Stimulated activated CD4-positive, alpha-beta T cell treated with anti-CD3 and anti-CD28 coated beads, Interleukin-2, amount 100 ng/mL, for 4 hours (primary cell): ENCODE measurements around the gene IL32.
"Not testable (repeated sequence)": the region's sequence is repeated elsewhere in the genome, so short reads cannot be mapped to it uniquely, and the experiment has no call there.

Experiments used
- DNase-seq: peaks from one replicate; pipeline ENCODE4 v3.0.0-alpha.2; 2020; ENCODE audit warnings: low read depth

Gene IL32

GRCh38 chr16:3071655-3072054, 6.2 kb downstream of the IL32 start:
- DNase-seq: no peak

- DNase-seq: not testable (repeated sequence)
Observed at GRCh38 chr16:3072148-3072547, 6.7 kb downstream of the IL32 start.

DNA sequence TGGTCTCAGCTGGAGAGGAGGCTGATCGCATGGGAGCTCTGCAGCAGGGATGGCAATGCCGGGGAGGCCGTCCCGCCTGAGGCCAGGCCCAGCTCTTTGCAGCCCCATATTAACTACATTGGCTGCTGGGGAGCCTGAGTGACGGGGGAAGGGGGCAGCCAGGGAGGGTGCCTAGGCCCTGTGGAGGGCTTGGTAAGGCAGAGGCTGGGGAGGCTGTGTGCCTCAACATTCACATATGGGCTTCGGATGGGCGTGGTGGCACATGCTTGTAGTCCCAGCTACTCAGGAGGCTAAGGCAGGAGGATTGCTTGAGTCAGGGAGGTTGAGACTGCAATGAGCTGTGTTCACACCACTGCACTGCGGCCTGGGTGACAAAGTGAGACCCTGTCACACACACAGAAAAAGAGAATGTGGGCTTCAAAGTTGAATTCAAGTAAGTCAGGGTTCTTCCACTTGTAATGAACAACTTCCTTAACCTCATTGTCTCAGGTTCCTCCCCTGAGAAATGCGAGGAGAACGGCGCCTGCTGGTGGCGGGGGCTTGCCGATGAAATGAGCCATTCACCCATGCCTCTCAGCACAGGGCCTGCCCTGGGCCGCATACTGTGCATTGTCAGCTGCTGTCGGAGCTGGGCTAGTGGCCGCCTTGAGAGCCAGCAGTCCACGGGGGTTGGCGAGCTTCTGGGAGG, 7.3 kb downstream of the IL32 start:
- not testable (repeated sequence) for DNase-seq

GRCh38 chr16:3073448-3073847, 8.0 kb downstream of the IL32 start:
- no peak for DNase-seq

- no peak for DNase-seq
Observed at GRCh38 chr16:3074860-3075522, 9.6 kb downstream of the IL32 start.

GRCh38 chr16:3075523-3075915, 10.1 kb downstream of the IL32 start:
- no peak for DNase-seq

- not testable (repeated sequence) for DNase-seq
Observed at GRCh38 chr16:3075946-3076345, 10.5 kb downstream of the IL32 start.

DNA sequence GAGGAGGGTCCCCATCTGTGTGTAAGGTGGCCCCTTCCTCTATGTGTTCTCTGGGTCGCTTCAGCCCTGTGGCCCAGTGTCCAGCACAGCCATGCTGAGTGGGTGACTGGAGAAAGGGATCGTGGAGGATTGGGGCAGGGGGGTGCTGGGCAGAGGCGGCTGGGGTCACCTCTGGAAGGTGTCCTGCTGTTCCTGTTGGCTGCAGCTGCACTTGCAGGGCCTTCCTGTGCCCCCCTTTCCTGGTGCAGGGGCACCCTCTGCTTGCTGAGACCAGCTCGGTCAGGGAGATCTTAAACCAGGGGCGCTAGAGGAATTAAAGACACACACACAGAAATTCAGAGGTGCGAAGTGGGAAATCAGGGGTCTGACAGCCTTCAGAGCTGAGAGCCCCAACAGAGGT, 11.1 kb downstream of the IL32 start:
- DNase-seq: no peak

GRCh38 chr16:3080024-3080423, 14.6 kb downstream of the IL32 start:
- DNase-seq: no peak

DNA sequence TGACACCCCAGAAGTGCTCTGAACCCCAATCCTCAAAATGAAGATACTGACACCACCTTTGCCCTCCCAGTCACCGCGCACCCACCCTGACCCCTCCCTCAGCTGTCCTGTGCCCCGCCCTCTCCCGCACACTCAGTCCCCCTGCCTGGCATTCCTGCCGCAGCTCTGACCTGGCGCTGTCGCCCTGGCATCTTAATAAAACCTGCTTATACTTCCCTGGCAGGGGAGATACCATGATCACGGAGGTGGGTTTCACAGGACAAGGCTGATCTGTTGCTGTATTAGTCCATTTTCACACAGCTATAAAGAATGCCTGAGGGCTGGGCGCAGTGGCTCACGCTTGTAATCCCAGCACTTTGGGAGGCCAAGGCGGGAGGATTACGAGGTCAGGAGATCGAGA, 16.5 kb downstream of the IL32 start:
- DNase-seq: not testable (repeated sequence)

DNA sequence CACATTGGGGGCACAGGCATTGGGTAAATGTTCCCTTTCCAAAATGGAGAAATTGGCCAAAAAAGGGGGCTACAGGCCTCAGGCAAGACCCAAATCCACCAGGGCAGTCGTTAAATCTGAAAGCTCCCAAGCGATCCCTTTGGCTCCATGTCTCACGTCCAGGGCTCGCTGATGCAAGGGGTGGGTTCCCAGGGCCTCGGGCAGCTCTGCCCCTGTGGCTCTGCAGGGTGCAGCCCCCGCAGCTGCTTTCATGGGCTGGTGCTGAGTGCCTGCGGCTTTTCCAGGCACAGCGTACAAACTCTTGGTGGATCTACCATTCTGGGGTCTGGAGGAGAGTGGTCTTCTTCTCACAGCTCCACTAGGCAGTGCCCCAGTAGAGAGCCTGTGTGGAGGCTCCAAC, 18.0 kb downstream of the IL32 start:
- not testable (repeated sequence) for DNase-seq

GRCh38 chr16:3084491-3084890, 19.1 kb downstream of the IL32 start:
- DNase-seq: no peak

- no peak for DNase-seq
Observed at GRCh38 chr16:3084969-3085670, 19.7 kb downstream of the IL32 start.

GRCh38 chr16:3085868-3086595, 20.6 kb downstream of the IL32 start:
- no peak for DNase-seq

- no peak for DNase-seq
Observed at GRCh38 chr16:3086596-3087242, 21.3 kb downstream of the IL32 start.

DNA sequence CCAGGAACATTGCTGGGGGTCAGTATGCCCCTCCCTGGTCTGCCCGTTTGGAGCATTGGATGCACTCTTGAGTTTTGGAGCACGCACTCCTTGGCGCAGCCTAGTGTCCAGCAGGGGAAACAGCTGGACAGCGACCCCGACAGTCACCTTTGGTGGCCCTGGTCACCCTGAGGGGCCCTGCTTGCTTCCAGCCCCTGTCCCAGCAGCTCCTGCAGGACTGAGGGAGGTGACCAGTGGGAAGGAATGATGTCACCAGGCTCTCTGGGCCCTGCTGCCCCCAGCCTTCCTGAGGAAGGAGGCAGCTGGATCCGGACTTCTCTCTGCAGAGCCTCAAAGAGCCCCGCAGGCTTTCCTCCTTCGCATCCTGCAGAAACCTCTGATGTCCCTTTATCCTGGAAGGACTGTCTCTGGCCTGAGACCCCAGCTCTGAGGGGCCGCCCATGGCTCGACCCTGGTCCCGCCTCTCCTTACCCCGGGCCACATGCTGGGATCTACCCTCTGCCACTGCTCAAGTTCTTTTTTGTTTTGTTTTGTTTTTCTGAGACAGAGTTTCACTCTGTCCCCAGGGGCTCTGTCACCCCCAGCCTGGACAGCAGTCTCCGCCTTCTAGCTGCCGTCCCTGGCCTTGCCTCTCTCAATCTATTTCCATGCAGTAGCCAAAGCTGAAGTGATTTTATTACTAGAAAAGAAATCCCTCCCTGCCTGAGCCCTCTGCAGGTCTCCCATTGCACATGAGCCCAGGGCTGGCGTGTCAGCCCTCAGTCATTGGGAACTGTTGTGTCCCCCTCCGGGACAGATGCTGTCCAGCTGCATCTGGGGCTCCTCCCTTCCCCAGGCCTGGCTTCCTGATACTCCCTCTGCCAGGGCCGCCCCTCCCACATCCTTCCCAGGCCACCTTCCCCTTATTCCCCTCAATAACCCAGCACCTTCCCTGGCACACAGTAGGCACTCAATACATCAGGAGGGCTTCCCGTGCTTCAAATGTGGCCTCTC, 22.1 kb downstream of the IL32 start:
- no peak for DNase-seq

- no peak for DNase-seq
Observed at GRCh38 chr16:3088450-3088849, 23.0 kb downstream of the IL32 start.

DNA sequence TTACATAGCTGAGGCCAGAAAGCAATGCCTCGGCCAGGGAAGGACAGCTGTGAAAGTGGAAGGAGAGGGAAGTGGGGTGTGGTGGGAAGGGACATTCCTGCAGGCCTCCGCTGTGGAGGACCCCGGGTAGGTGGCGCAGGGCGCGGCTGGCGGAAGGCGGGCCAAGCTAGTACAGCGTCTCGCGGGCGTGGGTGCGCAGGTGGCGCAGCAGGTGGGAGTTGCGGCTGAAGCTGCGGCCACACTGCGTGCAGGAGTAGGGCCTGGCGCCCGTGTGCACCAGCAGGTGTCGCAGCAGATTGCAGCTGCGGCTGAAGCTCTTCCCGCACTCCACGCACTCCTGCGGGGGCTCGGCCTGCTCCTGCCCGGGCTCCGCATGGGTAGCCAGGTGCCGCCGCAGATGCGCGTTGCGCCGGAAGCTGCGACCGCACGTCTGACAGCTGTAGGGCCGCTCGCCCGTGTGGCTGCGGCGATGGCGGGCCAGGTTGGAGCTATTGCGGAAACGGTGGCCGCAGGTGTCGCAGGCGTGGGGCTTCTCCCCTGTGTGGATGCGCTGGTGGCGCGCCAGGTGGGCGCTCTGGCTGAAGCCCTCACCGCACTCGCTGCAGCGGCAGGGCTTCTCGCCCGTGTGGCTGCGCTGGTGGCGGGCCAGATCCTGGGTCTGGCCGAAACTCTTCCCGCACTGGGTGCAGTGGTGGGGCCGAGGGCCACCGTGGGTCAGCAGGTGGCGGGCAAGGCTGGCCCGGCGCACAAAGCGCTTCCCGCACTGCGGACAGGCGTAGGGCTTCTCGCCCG, 23.7 kb downstream of the IL32 start:
- DNase-seq: no peak

GRCh38 chr16:3089717-3090592, 24.5 kb downstream of the IL32 start:
- DNase-seq: no peak
